ENCODE measurements around the gene CCR3. TPM values are rescaled to one million over a fixed set of nuclear protein-coding genes. Genes with fewer than 3 reads are reported as not detected.

The CCR3 gene
- polyA plus RNA-seq, 1 donor (not counting 4 experiments of a cell fraction or from before 2014, with no cell fraction given), result 0.16 TPM

DNA sequence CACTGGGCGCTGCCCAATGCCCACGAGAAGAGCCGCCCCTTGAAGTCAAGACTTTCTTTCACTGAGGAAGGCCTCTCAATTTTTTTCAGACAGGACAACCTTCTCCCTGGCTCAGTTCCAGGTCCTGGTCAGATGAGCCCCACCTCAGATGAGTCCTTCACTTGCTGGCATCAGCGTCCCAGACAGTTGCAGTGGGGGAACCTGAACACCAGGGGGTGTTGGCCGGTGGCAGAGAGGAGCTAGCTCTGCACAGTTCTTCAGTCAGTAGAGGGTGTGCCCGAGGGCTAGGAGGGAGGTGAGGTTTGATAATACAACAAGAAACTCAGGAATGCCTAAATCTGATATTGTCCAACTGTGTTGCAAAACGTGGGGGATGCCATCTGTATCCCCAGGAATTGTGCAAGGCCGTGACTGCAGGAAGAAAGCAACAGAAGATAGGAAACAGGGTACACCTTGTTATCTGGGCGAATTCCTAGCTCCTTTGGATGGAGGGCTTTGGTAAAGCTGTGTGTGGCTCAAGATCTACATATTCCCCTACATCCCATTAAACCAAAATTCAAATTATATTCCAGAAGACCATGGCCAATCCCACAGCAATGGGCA lies 34.3 kb downstream of the CCR3 start:
- no peaks in the 10 kb centered on the region for H3K79me2 ChIP-seq (ENCODE audit: control insufficient read depth, insufficient read depth, low read length)
- FAIRE-seq (peak; percentile 73), DNase-seq (ENCODE audit: low read depth, low spot score) (peak; percentile 40)
- dilution Hi-C loops (cut with MboI; ENCODE audit: extremely low pct_ligation_motif_present, low sequenced_read_pairs), result no loop called here
- TF ChIP-seq EZH2 (IDR thresholded peaks at IDR 0.05; ENCODE audit: low read length), result no peak
- TF ChIP-seq CTCF (optimal IDR thresholded peaks at IDR 0.05 in 1 of 3, IDR thresholded peaks at IDR 0.05 in 1 of 3, conservative IDR thresholded peaks at IDR 0.05 in 1 of 3; ENCODE audit: extremely low read depth in 1 of 3, insufficient read depth in 2 of 3, low read length in 3 of 3), result peak; percentile 84 to 86 (median 84)
- no peaks in the 10 kb centered on the region for H4K20me1 ChIP-seq (ENCODE audit: control insufficient read depth, extremely low read depth, insufficient read depth, low read length)
- H3K9me1 ChIP-seq (ENCODE audit: control insufficient read depth, extremely low read depth, insufficient read depth, low read length), result no peaks in the 10 kb centered on the region
- H3K9ac ChIP-seq (ENCODE audit: control insufficient read depth, extremely low read depth, insufficient read depth, low read length), result no peak overlapping the region
- peaks cover 8% of the 10 kb centered on the region for H3K4me1 ChIP-seq (ENCODE audit: control insufficient read depth, extremely low read depth, insufficient read depth, low read length)
- no peak overlapping the region for H2AFZ ChIP-seq (ENCODE audit: control insufficient read depth, low read length)
- H3K27ac ChIP-seq (ENCODE audit: control insufficient read depth, insufficient read depth, low read length), result no peak overlapping the region
- no peaks in the 10 kb centered on the region for H3K27me3 ChIP-seq (ENCODE audit: control insufficient read depth, extremely low read depth, insufficient read depth, low read length)
- H3K36me3 ChIP-seq (ENCODE audit: control insufficient read depth in 2 of 2, extremely low read depth in 1 of 2, insufficient read depth in 2 of 2, low read length in 2 of 2), result no peaks in the 10 kb centered on the region
- no peak overlapping the region for H3K4me3 ChIP-seq (ENCODE audit: control insufficient read depth in 2 of 3, extremely low read depth in 1 of 3, insufficient read depth in 2 of 3, low read depth in 1 of 3, low read length in 3 of 3)
- no peak overlapping the region for H3K4me2 ChIP-seq (ENCODE audit: control insufficient read depth, extremely low read depth, insufficient read depth, low read depth, low read length)
- H3K9me3 ChIP-seq (ENCODE audit: control insufficient read depth, low read depth, low read length), result peaks cover 3% of the 10 kb centered on the region

DNA sequence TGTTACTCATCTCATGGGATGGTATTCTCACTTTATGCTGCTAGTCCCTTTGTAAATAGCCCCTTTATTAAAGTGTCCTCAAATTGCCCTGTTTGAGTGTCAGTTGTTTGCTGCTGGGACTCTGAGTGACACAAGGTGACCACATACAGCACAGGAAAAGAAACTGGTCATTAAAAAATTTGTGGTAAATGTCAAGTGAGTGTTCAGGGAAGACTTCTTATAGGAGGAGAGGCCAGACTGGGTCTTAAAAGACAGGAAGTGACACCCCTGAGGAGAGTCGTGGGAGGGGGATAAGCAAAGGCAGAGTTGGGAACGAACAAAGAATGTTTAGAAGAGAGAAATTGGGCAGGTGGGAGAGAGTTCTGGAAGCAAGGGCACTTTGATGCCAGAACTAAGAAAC lies 35.2 kb downstream of the CCR3 start:
- FAIRE-seq (no peak), DNase-seq (ENCODE audit: low read depth, low spot score) (no peak)
- no peak overlapping the region for H3K27ac ChIP-seq (ENCODE audit: control insufficient read depth, insufficient read depth, low read length)
- dilution Hi-C loops (cut with MboI; ENCODE audit: extremely low pct_ligation_motif_present, low sequenced_read_pairs), result no loop called here
- H3K27me3 ChIP-seq (ENCODE audit: control insufficient read depth, extremely low read depth, insufficient read depth, low read length), result no peaks in the 10 kb centered on the region
- no peaks in the 10 kb centered on the region for H3K79me2 ChIP-seq (ENCODE audit: control insufficient read depth, insufficient read depth, low read length)
- peaks cover 3% of the 10 kb centered on the region for H3K9me3 ChIP-seq (ENCODE audit: control insufficient read depth, low read depth, low read length)
- H3K9me1 ChIP-seq (ENCODE audit: control insufficient read depth, extremely low read depth, insufficient read depth, low read length), result no peaks in the 10 kb centered on the region
- H3K9ac ChIP-seq (ENCODE audit: control insufficient read depth, extremely low read depth, insufficient read depth, low read length), result no peak overlapping the region
- TF ChIP-seq CTCF (optimal IDR thresholded peaks at IDR 0.05 in 1 of 3, IDR thresholded peaks at IDR 0.05 in 1 of 3, conservative IDR thresholded peaks at IDR 0.05 in 1 of 3; ENCODE audit: extremely low read depth in 1 of 3, insufficient read depth in 2 of 3, low read length in 3 of 3), result no peak
- H3K4me1 ChIP-seq (ENCODE audit: control insufficient read depth, extremely low read depth, insufficient read depth, low read length), result peaks cover 8% of the 10 kb centered on the region
- H3K36me3 ChIP-seq (ENCODE audit: control insufficient read depth in 2 of 2, extremely low read depth in 1 of 2, insufficient read depth in 2 of 2, low read length in 2 of 2), result no peaks in the 10 kb centered on the region
- H3K4me3 ChIP-seq (ENCODE audit: control insufficient read depth in 2 of 3, extremely low read depth in 1 of 3, insufficient read depth in 2 of 3, low read depth in 1 of 3, low read length in 3 of 3), result no peak overlapping the region
- no peaks in the 10 kb centered on the region for H4K20me1 ChIP-seq (ENCODE audit: control insufficient read depth, extremely low read depth, insufficient read depth, low read length)
- no peak overlapping the region for H2AFZ ChIP-seq (ENCODE audit: control insufficient read depth, low read length)
- no peak overlapping the region for H3K4me2 ChIP-seq (ENCODE audit: control insufficient read depth, extremely low read depth, insufficient read depth, low read depth, low read length)
